Measurements from ENCODE around the gene CHRND. TPM values are rescaled to one million over a fixed set of nuclear protein-coding genes. Genes with fewer than 3 reads are reported as not detected.

CHRND gene
- total and polyA plus RNA-seq, 2 of the 8 experiments (the other 6 are each of a cell fraction or from before 2014, with no cell fraction given) = 0.24 TPM; not detected in 1

DNA sequence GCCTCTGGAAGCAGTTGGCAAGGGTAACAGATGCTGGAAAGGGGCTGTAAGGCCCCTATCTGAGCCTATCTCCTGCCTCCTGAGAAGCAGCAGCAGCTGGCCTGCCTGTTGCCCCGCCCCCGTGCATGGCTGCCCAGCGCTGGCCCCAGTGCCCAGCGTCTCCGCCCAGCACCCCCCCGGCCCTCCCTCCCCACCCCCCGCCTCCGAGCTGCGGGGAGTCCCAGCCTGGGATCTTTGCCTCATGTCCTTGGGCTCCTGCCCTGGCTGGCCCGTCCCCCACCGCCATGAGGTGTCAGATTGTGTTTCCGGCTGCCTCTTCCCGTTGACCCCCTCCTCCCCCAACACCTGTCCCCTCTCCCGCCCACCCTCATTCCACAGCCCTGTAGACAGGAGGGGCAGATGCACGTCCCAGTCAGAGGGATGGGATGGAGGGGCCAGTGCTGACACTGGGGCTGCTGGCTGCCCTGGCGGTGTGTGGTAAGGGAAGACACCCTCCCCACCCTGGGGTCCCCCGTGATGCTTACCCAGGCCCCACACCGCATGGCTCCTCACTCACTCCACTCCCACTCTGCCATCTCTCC, at the start of gene CHRND (continued):
- TF ChIP-seq, protein P1, sequence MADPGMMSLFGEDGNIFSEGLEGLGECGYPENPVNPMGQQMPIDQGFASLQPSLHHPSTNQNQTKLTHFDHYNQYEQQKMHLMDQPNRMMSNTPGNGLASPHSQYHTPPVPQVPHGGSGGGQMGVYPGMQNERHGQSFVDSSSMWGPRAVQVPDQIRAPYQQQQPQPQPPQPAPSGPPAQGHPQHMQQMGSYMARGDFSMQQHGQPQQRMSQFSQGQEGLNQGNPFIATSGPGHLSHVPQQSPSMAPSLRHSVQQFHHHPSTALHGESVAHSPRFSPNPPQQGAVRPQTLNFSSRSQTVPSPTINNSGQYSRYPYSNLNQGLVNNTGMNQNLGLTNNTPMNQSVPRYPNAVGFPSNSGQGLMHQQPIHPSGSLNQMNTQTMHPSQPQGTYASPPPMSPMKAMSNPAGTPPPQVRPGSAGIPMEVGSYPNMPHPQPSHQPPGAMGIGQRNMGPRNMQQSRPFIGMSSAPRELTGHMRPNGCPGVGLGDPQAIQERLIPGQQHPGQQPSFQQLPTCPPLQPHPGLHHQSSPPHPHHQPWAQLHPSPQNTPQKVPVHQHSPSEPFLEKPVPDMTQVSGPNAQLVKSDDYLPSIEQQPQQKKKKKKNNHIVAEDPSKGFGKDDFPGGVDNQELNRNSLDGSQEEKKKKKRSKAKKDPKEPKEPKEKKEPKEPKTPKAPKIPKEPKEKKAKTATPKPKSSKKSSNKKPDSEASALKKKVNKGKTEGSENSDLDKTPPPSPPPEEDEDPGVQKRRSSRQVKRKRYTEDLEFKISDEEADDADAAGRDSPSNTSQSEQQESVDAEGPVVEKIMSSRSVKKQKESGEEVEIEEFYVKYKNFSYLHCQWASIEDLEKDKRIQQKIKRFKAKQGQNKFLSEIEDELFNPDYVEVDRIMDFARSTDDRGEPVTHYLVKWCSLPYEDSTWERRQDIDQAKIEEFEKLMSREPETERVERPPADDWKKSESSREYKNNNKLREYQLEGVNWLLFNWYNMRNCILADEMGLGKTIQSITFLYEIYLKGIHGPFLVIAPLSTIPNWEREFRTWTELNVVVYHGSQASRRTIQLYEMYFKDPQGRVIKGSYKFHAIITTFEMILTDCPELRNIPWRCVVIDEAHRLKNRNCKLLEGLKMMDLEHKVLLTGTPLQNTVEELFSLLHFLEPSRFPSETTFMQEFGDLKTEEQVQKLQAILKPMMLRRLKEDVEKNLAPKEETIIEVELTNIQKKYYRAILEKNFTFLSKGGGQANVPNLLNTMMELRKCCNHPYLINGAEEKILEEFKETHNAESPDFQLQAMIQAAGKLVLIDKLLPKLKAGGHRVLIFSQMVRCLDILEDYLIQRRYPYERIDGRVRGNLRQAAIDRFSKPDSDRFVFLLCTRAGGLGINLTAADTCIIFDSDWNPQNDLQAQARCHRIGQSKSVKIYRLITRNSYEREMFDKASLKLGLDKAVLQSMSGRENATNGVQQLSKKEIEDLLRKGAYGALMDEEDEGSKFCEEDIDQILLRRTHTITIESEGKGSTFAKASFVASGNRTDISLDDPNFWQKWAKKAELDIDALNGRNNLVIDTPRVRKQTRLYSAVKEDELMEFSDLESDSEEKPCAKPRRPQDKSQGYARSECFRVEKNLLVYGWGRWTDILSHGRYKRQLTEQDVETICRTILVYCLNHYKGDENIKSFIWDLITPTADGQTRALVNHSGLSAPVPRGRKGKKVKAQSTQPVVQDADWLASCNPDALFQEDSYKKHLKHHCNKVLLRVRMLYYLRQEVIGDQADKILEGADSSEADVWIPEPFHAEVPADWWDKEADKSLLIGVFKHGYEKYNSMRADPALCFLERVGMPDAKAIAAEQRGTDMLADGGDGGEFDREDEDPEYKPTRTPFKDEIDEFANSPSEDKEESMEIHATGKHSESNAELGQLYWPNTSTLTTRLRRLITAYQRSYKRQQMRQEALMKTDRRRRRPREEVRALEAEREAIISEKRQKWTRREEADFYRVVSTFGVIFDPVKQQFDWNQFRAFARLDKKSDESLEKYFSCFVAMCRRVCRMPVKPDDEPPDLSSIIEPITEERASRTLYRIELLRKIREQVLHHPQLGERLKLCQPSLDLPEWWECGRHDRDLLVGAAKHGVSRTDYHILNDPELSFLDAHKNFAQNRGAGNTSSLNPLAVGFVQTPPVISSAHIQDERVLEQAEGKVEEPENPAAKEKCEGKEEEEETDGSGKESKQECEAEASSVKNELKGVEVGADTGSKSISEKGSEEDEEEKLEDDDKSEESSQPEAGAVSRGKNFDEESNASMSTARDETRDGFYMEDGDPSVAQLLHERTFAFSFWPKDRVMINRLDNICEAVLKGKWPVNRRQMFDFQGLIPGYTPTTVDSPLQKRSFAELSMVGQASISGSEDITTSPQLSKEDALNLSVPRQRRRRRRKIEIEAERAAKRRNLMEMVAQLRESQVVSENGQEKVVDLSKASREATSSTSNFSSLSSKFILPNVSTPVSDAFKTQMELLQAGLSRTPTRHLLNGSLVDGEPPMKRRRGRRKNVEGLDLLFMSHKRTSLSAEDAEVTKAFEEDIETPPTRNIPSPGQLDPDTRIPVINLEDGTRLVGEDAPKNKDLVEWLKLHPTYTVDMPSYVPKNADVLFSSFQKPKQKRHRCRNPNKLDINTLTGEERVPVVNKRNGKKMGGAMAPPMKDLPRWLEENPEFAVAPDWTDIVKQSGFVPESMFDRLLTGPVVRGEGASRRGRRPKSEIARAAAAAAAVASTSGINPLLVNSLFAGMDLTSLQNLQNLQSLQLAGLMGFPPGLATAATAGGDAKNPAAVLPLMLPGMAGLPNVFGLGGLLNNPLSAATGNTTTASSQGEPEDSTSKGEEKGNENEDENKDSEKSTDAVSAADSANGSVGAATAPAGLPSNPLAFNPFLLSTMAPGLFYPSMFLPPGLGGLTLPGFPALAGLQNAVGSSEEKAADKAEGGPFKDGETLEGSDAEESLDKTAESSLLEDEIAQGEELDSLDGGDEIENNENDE (IDR thresholded peaks at IDR 0.05; ENCODE audit: insufficient replicate concordance, low read length) = no peak
- TF ChIP-seq JUND (IDR thresholded peaks at IDR 0.05; ENCODE audit: low read length) (no peak), POLR2A (IDR thresholded peaks at IDR 0.05; ENCODE audit: control extremely low read depth in 1 of 2, low read depth in 2 of 2, low read length in 2 of 2) (no peak), RAD21 (IDR thresholded peaks at IDR 0.05 in 1 of 2, conservative IDR thresholded peaks at IDR 0.05 in 1 of 2; ENCODE audit: low read depth in 2 of 2, low read length in 2 of 2) (no peak)
- TF ChIP-seq, protein P2, sequence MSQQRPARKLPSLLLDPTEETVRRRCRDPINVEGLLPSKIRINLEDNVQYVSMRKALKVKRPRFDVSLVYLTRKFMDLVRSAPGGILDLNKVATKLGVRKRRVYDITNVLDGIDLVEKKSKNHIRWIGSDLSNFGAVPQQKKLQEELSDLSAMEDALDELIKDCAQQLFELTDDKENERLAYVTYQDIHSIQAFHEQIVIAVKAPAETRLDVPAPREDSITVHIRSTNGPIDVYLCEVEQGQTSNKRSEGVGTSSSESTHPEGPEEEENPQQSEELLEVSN (IDR thresholded peaks at IDR 0.05) = no peak
